ENCODE data around the gene GREM2.

GREM2 gene

DNA sequence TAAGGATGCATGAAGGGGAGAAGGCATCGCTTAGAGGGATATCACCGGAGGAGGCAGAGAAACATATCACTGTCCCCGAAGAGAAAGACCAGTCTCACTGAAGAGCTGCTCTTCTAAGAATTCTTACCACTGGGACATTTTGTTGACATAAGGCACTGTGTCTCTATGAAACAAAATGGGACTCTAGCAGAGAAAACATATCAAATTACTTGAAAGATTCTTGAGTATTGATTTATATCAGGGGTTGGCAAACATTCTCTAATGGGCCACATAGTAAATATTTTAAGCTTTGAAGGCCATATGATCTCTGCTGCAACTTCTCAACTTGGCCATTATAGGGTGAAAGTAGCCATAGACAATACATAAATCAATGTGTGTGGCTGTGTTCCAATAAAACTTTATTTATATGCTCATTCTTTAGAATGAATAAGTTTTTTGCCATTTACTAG, 41.0 kb upstream of the GREM2 start:
- DNase-seq (ENCODE audit: low read depth in 1 of 2, low spot score in 1 of 2) = no peak
- no peaks in the 10 kb centered on the region for H3K27me3 ChIP-seq (ENCODE audit: insufficient read depth, poor library complexity, severe bottlenecking)
- no peak overlapping the region for H3K27ac ChIP-seq (replicated peaks)
- no peak overlapping the region for H3K4me3 ChIP-seq (replicated peaks; ENCODE audit: insufficient read depth, low read length)
- TF ChIP-seq SPI1 (IDR thresholded peaks at IDR 0.05; ENCODE audit: borderline replicate concordance, low read depth) = no peak
- no peak for TF ChIP-seq GABPA (IDR thresholded peaks at IDR 0.05; ENCODE audit: low read depth)
- no peak for TF ChIP-seq POLR2AphosphoS5 (IDR thresholded peaks at IDR 0.05; ENCODE audit: low read depth)
- TF ChIP-seq, protein P1, sequence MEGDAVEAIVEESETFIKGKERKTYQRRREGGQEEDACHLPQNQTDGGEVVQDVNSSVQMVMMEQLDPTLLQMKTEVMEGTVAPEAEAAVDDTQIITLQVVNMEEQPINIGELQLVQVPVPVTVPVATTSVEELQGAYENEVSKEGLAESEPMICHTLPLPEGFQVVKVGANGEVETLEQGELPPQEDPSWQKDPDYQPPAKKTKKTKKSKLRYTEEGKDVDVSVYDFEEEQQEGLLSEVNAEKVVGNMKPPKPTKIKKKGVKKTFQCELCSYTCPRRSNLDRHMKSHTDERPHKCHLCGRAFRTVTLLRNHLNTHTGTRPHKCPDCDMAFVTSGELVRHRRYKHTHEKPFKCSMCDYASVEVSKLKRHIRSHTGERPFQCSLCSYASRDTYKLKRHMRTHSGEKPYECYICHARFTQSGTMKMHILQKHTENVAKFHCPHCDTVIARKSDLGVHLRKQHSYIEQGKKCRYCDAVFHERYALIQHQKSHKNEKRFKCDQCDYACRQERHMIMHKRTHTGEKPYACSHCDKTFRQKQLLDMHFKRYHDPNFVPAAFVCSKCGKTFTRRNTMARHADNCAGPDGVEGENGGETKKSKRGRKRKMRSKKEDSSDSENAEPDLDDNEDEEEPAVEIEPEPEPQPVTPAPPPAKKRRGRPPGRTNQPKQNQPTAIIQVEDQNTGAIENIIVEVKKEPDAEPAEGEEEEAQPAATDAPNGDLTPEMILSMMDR (IDR thresholded peaks at IDR 0.05; ENCODE audit: insufficient read depth, low read length) = no peak
- TF ChIP-seq REST (IDR thresholded peaks at IDR 0.05; ENCODE audit: insufficient replicate concordance, low read depth) = no peak

GRCh38 chr1:240652549-240652948, 40.6 kb upstream of the GREM2 start:
- TF ChIP-seq POLR2AphosphoS5 (IDR thresholded peaks at IDR 0.05; ENCODE audit: low read depth) = no peak
- no peak for TF ChIP-seq SPI1 (IDR thresholded peaks at IDR 0.05; ENCODE audit: borderline replicate concordance, low read depth)
- TF ChIP-seq REST (IDR thresholded peaks at IDR 0.05; ENCODE audit: insufficient replicate concordance, low read depth) = no peak
- no peak for TF ChIP-seq GABPA (IDR thresholded peaks at IDR 0.05; ENCODE audit: low read depth)
- TF ChIP-seq, protein P1 (IDR thresholded peaks at IDR 0.05; ENCODE audit: insufficient read depth, low read length) = no peak
- H3K27me3 ChIP-seq (ENCODE audit: insufficient read depth, poor library complexity, severe bottlenecking) = no peaks in the 10 kb centered on the region
- no peak overlapping the region for H3K27ac ChIP-seq (replicated peaks)
- DNase-seq (ENCODE audit: low read depth in 1 of 2, low spot score in 1 of 2) = no peak
- H3K4me3 ChIP-seq (replicated peaks; ENCODE audit: insufficient read depth, low read length) = no peak overlapping the region

DNA sequence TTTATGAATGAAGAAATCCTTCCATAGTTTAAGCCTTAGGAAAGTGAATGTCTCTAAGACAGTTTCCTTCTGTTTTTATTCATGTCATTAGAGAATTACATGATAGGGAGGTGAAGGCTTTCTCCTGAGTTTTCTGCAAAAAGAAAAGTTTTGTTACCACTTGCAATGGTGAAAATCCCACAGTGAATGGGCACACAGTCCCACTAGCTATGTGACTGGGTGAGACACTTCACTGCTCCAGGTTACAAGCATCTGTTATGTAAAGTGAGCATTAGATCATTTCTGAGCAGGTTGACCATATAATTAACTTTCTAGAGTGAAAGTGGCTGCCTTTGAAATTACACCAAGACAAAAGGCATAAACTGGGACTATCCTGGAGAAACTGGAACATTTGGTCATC, 38.9 kb upstream of the GREM2 start:
- TF ChIP-seq, protein P1 (IDR thresholded peaks at IDR 0.05; ENCODE audit: insufficient read depth, low read length) = no peak
- TF ChIP-seq POLR2AphosphoS5 (IDR thresholded peaks at IDR 0.05; ENCODE audit: low read depth) (no peak), SPI1 (IDR thresholded peaks at IDR 0.05; ENCODE audit: borderline replicate concordance, low read depth) (no peak), REST (IDR thresholded peaks at IDR 0.05; ENCODE audit: insufficient replicate concordance, low read depth) (no peak), GABPA (IDR thresholded peaks at IDR 0.05; ENCODE audit: low read depth) (no peak)
- Histone ChIP-seq H3K27ac (replicated peaks) (no peak overlapping the region), H3K27me3 (ENCODE audit: insufficient read depth, poor library complexity, severe bottlenecking) (no peaks in the 10 kb centered on the region), H3K4me3 (replicated peaks; ENCODE audit: insufficient read depth, low read length) (no peak overlapping the region)
- DNase-seq (ENCODE audit: low read depth in 1 of 2, low spot score in 1 of 2) = no peak

All from HL-60 (cell line).